NCI-H2107 (cell line): ENCODE measurements around the gene NETO1.
A peak's percentile ranks its signal among the peaks of the same experiment; 100 is the strongest.

ENCODE experiments used
- DNase-seq: peaks from one replicate; lab custom pipeline; 2025; lab: John Stamatoyannopoulos, UW

Gene NETO1

GRCh38 chr18:72843743-72844142 lies 24.0 kb downstream of the NETO1 start:
- no peak for DNase-seq

DNA sequence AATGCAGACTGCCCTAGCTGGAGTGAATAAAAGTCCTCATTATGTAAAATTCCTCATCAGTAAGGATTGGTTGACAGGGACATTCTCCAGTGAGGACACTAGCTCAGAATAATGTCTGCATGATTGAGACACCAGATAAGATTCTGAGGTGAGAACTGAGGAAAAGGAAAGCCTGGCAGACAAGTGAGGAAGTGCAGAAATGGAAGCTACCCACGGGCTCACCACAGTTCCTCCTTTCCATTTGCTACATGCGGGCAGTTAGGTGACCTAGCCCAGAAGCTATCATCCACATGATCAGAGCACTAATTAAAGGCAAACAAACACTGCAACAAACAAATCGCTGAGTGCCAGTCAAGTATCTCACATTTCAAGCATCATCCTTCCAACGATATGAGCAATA lies 27.7 kb downstream of the NETO1 start:
- DNase-seq, result no peak

- no peak for DNase-seq
These were observed 33.1 kb downstream of the NETO1 start for GRCh38 chr18:72834731-72835130.

GRCh38 chr18:72833471-72833870 lies 34.3 kb downstream of the NETO1 start:
- no peak for DNase-seq

DNA sequence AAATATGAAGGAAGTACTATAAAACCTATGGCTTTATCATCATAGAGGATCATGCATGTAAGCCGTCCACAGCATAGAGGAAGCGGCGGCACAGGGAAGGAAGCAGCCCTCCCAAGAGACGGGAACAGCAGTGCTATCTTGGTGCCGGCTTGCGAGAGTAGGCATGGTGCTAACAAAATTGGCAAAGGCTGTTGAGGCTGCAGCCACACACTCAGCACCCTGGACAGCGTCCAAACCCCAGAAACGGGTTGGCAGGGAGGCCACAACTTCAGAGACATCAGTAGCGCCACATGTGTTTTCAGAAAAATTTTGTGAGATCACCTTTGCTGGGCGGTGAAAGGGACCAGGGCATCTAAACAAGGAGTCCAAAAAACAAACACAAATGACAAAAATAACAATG lies 37.7 kb downstream of the NETO1 start:
- DNase-seq, result no peak

- DNase-seq, result no peak
These were observed 39.2 kb downstream of the NETO1 start for GRCh38 chr18:72828601-72829000.

DNA sequence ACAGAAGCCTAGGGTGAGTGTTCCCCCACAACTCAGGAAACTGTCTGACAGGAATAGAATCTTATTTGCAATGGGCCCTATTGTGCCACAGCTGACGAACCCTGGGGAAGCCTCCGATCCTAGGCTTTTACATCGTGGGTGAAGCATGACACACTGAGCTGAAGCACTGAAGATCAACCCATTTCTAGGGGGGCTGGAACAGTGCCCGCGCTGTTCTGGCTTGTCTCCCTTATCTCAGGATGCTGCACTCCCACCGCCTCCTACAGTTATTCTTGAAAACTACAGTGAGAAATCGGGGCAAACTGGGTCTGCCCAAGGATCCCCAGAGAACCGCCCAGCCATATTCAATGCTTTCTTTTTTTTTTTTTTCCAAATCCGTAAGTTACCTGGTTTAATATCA lies 41.1 kb downstream of the NETO1 start:
- DNase-seq, result no peak

DNA sequence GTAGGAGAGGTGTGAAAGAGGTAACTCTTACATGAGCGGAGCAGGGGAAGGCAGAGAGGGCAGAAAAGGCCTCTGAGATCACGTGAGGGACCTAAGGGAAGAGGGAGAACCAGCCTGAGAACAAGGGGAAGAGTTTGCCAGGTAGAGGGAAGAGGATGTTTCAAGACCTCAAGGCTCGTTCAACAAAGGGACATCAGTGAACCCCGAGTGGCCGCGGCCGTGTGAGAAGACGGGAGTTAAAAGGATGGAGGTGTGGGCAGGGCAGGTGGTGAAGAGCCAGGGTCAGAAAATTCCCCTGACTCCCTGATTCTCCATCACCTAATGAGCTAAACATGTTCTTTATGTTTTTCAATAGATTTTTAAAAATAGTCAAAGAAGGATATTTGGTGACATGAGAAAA lies 44.4 kb downstream of the NETO1 start:
- no peak for DNase-seq

- DNase-seq, result no peak
These were observed 45.6 kb downstream of the NETO1 start for GRCh38 chr18:72822202-72822601.

GRCh38 chr18:72820571-72820970 lies 47.2 kb downstream of the NETO1 start:
- no peak for DNase-seq

GRCh38 chr18:72819050-72819449 lies 48.7 kb downstream of the NETO1 start:
- DNase-seq, result no peak

DNA sequence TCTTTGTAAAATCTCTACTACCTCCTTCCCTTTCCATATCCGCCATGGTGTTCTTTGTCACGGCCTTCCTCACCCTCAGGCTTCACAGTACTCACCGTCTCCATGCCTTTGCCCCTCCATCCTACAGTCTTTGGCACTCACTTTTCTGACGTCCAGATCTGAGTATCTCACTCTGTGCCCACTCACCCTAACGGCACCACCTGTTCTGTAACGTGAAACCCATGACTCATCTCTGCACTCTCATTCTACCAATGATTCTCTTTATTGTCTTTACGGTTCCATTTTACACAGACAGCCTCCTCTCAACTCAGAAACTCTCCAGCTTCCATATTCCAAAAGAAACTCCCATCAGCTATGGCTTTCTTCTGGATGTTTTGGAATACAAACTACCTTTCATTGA lies 56.7 kb downstream of the NETO1 start:
- DNase-seq, result no peak

DNA sequence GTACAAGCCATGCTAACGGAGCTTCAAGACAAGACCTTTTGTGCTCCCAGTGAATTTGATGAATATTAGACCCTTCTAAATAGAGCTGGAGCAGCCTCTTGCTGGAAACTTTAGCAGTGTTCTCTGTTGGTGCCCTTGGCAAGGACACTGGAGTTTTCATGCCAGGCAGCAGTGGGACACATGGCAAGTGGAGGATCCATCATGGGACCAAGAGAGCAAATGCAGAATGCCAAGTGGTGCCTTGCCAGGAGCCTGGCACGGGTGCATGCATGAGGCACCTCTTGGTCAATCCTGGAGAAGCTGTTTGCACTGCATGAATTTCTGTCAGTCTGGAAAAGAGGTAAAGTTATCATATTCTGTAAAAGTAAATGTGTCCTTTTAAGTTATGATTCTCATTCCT lies 59.1 kb downstream of the NETO1 start:
- DNase-seq, result no peak

DNA sequence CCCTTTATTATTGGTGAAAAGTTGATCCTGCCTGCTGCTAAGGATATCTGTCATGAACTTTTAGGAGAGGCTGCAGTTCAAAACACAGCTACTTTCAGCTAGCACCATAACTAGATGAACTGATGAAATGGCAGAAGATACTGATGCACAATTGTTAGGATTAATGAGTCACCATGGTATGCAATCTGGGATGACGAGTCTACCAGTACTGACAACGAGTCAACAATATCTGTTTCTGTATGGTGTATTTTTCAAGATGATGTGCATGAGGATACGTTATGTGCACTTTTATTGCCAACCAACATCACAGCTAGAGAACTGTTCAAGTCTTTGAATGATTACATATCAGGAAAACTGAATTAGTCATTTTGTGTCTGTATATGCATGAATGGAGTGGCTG lies 68.7 kb downstream of the NETO1 start:
- DNase-seq, result no peak

DNA sequence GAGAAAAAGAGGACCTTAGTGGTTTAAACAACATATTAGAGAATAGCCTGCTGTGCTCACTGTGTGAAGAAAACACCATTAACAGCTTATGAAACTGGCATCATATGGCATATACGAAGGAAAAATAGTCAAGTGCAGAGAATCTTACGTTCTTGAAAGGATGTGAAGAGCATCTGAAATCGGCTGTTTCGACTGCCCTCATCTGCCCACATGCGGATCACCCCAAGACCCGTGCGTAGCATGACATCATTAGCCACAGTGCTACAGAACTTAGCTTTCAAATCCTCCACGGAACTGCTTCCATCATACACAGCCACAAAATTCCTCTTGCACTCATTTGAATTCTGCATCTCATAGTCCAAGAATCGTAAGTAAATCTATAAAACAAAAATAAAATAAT lies 84.3 kb downstream of the NETO1 start:
- DNase-seq, result no peak

DNA sequence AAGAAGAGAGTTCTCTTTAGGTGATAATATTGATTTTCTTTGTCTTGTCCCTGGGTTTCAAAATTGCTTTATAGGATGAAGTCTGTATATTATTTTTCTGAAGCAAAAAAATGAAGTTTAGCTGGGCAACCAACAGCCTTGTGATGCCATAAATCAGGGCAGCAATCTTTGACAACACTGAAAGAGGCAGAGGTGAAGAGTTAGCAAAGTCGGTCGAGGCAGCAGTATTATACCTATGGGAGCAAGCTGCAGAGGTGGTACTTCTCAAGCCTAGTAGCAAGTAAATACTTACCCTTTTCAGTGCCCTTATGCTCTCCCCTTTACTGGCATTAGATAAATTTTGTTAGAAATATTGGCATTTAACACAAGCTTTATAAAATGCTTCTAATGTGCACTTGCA lies 92.9 kb downstream of the NETO1 start:
- no peak for DNase-seq

DNA sequence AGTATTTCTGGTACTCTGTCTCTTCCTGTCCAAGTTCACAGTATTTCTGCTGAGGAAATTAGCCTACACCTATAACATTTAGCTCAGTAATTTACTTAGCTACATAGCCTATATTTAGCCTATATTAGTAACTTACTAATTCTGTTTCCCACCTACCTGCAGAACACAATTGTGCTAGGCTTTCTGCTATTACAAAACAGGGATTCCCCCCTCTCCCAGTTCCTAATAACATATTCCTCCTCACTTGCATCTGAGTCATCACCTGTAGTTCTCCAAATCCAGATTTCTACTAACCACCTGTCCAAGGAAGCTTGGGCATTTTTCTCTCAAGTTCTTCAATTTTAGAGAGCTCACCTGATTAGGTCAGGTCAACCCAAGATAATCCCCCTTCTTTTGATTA lies 94.9 kb downstream of the NETO1 start:
- DNase-seq, result no peak

DNA sequence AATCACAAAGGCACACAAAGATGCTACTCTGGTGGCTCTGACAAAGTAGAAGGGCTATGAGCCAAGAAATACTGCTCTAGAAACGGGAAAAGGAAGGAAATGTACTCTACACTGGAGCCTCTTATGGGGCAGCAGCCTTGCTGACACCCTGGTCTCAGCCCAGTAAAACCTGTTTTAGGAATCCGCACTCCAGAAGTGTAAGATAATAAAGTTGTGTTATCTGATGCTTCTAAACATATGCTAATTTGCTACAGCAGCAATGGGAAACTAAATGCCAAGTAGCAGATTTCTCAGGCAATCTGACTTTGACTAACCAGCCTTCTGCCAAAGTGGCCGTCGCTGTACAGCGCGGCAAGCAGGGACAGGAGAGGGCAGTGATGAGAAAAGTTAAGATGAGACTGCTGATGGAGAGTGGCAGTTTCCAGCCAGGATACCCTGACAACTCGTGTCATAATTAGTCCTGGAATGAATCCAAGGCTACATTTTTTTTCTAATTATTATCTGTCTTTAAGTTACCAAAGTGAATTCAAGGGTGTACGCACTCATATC lies 99.0 kb downstream of the NETO1 start:
- DNase-seq, result no peak

DNA sequence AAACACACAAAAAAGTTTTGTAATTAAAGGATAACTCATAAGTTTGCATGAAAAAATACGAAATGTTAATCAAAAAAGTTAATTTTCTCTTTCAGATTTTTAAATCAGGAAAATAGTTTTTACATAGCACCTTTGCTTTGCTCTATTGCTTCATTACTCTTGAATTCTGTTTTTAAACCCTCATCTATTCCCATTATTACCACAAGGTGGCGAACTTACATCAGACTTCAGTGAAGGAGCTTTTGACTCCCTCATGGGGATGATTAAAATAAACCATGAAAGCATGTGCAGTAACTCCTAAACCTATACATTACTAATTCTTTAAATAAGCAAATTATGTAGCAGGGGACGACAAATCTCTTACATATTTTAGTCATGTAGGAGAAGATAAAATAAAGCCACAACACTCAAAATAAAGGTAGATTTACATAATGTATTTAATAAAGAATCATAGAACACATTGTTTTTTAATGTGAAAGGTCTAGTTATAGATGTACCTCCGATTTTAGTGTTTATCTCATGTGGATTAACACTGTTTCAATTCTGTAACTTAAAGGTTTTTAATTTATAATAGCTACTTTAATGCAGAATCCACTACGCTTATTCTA lies 105.2 kb downstream of the NETO1 start:
- peak; percentile 33 for DNase-seq

- DNase-seq, result no peak
These were observed 115.6 kb downstream of the NETO1 start for GRCh38 chr18:72752220-72752619.

GRCh38 chr18:72742002-72742401 lies 125.8 kb downstream of the NETO1 start:
- no peak for DNase-seq

- DNase-seq, result no peak
These were observed 129.7 kb downstream of the NETO1 start for GRCh38 chr18:72738136-72738535.

GRCh38 chr18:72727776-72728175 lies 140.0 kb downstream of the NETO1 start:
- DNase-seq, result no peak

DNA sequence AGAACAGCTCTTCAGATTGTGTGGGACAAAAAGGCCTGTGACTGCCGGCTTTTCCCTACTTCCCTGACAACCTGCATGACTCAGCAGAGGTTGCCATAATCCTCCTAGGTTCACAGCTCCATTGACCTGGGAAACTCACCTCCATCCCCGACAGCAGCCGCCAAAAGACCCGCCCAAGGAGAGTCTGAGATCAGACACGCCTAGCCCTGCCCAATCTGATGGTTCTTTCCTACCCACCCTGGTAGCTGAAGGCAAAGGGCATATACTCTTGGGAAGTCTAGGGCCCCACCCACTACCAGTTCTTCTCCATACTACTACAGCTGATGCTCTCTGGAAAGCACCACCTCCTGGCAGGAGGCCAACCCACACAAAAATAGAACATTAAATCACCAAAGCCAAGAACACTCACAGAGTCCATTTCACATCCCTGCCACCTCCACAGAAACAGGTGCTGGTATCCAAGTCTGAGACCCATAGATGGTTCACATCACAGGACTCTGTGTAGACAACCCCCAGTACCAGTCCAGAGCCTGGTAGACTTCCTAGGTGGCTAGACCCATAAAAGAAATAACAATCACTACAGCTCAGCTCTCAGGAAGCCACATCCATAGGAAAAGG lies 140.6 kb downstream of the NETO1 start:
- no peak for DNase-seq
